Right lobe of liver (tissue), 6 donors: ENCODE data around the gene STOX2. TPM values are rescaled to one million over a fixed set of nuclear protein-coding genes. Genes with fewer than 3 reads are reported as not detected.

ENCODE experiments used
- ATAC-seq, 4 donors: fragments of 200-7000 bp; cut with Tn5 transposase; one replicate each; pipeline ENCODE4 v1.9.1; 2020; ENCODE audit warnings: mild to moderate bottlenecking in 4 of 4, moderate library complexity in 4 of 4
- DNase-seq, 3 donors: peaks; one replicate each; pipeline ENCODE4 v3.0.0-alpha.2; 2020
- H3K27ac ChIP-seq, 3 donors: fragments of 200-600 bp; one replicate each; pipeline ENCODE4 v1.8.0; 2022
- H3K27me3 ChIP-seq, 2 donors: fragments of 200-600 bp; one replicate each; pipeline ENCODE4 v1.8.0; 2022
- H3K36me3 ChIP-seq, 4 donors: fragments of 200-600 bp; sonication (generic) in 1 of 4; one replicate each; pipeline versions ENCODE4 v1.5.1 to v1.8.0; 2017 to 2022; ENCODE audit warnings: control low read depth in 1 of 4
- H3K4me1 ChIP-seq, 4 donors: fragments of 200-600 bp; sonication (generic) in 1 of 4; one replicate each; pipeline versions ENCODE4 v1.5.1 to v1.8.0; 2017 to 2022; ENCODE audit warnings: control low read depth in 1 of 4
- H3K4me3 ChIP-seq, 3 donors: fragments of 200-600 bp; one replicate each; pipeline ENCODE4 v1.8.0; 2022
- H3K9me3 ChIP-seq, 4 donors: fragments of 200-600 bp; sonication (generic) in 1 of 4; one replicate each; pipeline versions ENCODE4 v1.5.1 to v1.8.0; 2017 to 2022; ENCODE audit warnings: control low read depth in 1 of 4
- CTCF ChIP-seq, 4 donors: fragments of 200-600 bp in 3 of 4; fragments of 450-650 bp in 1 of 4; IDR thresholded peaks; one replicate each; pipeline versions ENCODE4 v1.5.1 to v1.8.0; 2016 to 2022; ENCODE audit warnings: antibody characterized with exemption in 4 of 4, mild to moderate bottlenecking in 2 of 4
- POLR2A ChIP-seq: fragments of 450-650 bp; IDR thresholded peaks from one replicate; pipeline ENCODE4 v1.6.1; 2017; ENCODE audit warnings: antibody characterized with exemption, mild to moderate bottlenecking
- WGBS: methylation state at CpG from one replicate; pipeline ENCODE4 v1.1.6; 2018; ENCODE audit warnings: low coverage, low lambda C conversion rate; ENCODE audit not compliant: insufficient coverage; ENCODE audit errors: missing lambda C conversion rate; 5-methylcytosine and 5-hydroxymethylcytosine counted together
- intact Hi-C, 2 donors: fragments of 100-400 bp; cut with DNase I; formaldehyde crosslinking; loops; one replicate each; pipeline versions ENCODE4 v1.11.2 to v1.14.1; 2022
- long read RNA-seq: library from polyadenylated mRNA; unstranded; transcript quantifications from one replicate; pipeline ENCODE4 v2.0.0, GENCODE V29; 2019
- total RNA-seq, 6 experiments: library from RNA; depleted of rRNA in 2 of 6; stranded (reverse); fragments of >200 nt in 2 of 6; fragmentation: NEBNext Ultra II Directional in 3 of 6; extraction: Animal tissue kit (Norgen Biotek cat#: 25700) in 3 of 6; gene quantifications; one replicate each; pipeline versions ENCODE4 v1.1.0 to v1.2.4, GENCODE V29; 2016 to 2023
- donor health status: DM: no; HTN: yes; CAD: no.
- donor health status: DM: no; HTN: no; CAD: no.
- donor health status: DM: no; HTN: no; CAD: no.
- donor health status: DM: no; HTN: yes; CAD: no.
- donor health status: DM: no; HTN: yes; CAD: no.

STOX2 gene
- total RNA-seq, result 1 to 10 TPM; 1.9 to 5.1 (median 3.2) TPM
- long read RNA-seq, result 0 reads

GRCh38 chr4:183905081-183905592 lies at the start of gene STOX2:
TSS of gene STOX2 (plus strand) at chr4:183905307. CDS start at chr4:183906791, 1,484 bp downstream.
- intact Hi-C loops, result no loop called here
- no peaks in the 10 kb centered on the region for H3K9me3 ChIP-seq
- DNase-seq (peak; percentile 88 to 94 (median 92)), ATAC-seq (peak; percentile 95 to 97 (median 96))
- TF ChIP-seq POLR2A (peak; percentile 66), CTCF (IDR thresholded peaks at IDR 0.05) (no peak)
- no peaks in the 10 kb centered on the region for H3K27me3 ChIP-seq
- peaks cover 0 to 9% (median 0%) of the 10 kb centered on the region in 4 donors for H3K4me1 ChIP-seq
- 0% methylated on average over 7 of the region's 45 CpGs for WGBS
- H3K4me3 ChIP-seq, result peak within 1 kb of the TSS; percentile 67 to 78 (median 77)
- peak within 1 kb of the TSS; percentile 6 to 69 (median 62) for H3K27ac ChIP-seq
- H3K36me3 ChIP-seq, result no peaks in the 10 kb centered on the region

GRCh38 chr4:183855323-183856190 lies 49.5 kb upstream of the STOX2 start:
- Histone ChIP-seq H3K9me3 (no peaks in the 10 kb centered on the region), H3K36me3 (no peaks in the 10 kb centered on the region), H3K4me1 (no peaks in the 10 kb centered on the region), H3K4me3 (no peak overlapping the region), H3K27ac (no peak overlapping the region), H3K27me3 (no peaks in the 10 kb centered on the region)
- intact Hi-C loops, result no loop called here
- ATAC-seq (no peak), DNase-seq (no peak)
- WGBS, result 77% methylated on average over 11 of the region's 14 CpGs
- TF ChIP-seq POLR2A, result no peak

GRCh38 chr4:183857040-183857439 lies 48.1 kb upstream of the STOX2 start:
- intact Hi-C loops, result no loop called here
- Histone ChIP-seq H3K9me3 (no peaks in the 10 kb centered on the region), H3K4me1 (no peaks in the 10 kb centered on the region), H3K4me3 (no peak overlapping the region), H3K36me3 (no peaks in the 10 kb centered on the region), H3K27me3 (no peaks in the 10 kb centered on the region), H3K27ac (no peak overlapping the region)
- DNase-seq (no peak), ATAC-seq (no peak)
- 20% methylated on average over 1 of the region's 5 CpGs for whole genome bisulfite sequencing
- no peak for TF ChIP-seq CTCF (IDR thresholded peaks at IDR 0.05)
- TF ChIP-seq POLR2A, result no peak

GRCh38 chr4:183858011-183858615 lies 47.0 kb upstream of the STOX2 start:
- Histone ChIP-seq H3K27me3 (no peaks in the 10 kb centered on the region), H3K27ac (no peak overlapping the region), H3K4me3 (no peak overlapping the region), H3K4me1 (no peaks in the 10 kb centered on the region), H3K36me3 (no peaks in the 10 kb centered on the region), H3K9me3 (no peaks in the 10 kb centered on the region)
- DNase-seq (no peak), ATAC-seq (peak in 2 of 4 donors; percentile 30 to 31)
- TF ChIP-seq CTCF (IDR thresholded peaks at IDR 0.05) (no peak), POLR2A (no peak)
- intact Hi-C loops, result no loop called here
- 37% methylated on average over 9 of the region's 14 CpGs for WGBS

- H3K27ac ChIP-seq, result no peak overlapping the region
- TF ChIP-seq CTCF (IDR thresholded peaks at IDR 0.05) (no peak), POLR2A (no peak)
- H3K27me3 ChIP-seq, result no peaks in the 10 kb centered on the region
- 67% methylated on average over 2 of the region's 2 CpGs for WGBS
- H3K36me3 ChIP-seq, result no peaks in the 10 kb centered on the region
- DNase-seq (no peak), ATAC-seq (no peak)
- no peaks in the 10 kb centered on the region for H3K9me3 ChIP-seq
- H3K4me1 ChIP-seq, result no peaks in the 10 kb centered on the region
- intact Hi-C loops, result no loop called here
- H3K4me3 ChIP-seq, result no peak overlapping the region
These were observed 45.0 kb upstream of the STOX2 start for GRCh38 chr4:183860119-183860518.
